ENCODE results near the gene BASP1. TPM values are rescaled to one million over a fixed set of nuclear protein-coding genes. Genes with fewer than 3 reads are reported as not detected.

The BASP1 gene
- total RNA-seq, 5 donors from 2014 or later (not counting 1 experiment from before 2014, with no cell fraction given), result 0.47 to 4.6 (median 2.2) TPM

DNA sequence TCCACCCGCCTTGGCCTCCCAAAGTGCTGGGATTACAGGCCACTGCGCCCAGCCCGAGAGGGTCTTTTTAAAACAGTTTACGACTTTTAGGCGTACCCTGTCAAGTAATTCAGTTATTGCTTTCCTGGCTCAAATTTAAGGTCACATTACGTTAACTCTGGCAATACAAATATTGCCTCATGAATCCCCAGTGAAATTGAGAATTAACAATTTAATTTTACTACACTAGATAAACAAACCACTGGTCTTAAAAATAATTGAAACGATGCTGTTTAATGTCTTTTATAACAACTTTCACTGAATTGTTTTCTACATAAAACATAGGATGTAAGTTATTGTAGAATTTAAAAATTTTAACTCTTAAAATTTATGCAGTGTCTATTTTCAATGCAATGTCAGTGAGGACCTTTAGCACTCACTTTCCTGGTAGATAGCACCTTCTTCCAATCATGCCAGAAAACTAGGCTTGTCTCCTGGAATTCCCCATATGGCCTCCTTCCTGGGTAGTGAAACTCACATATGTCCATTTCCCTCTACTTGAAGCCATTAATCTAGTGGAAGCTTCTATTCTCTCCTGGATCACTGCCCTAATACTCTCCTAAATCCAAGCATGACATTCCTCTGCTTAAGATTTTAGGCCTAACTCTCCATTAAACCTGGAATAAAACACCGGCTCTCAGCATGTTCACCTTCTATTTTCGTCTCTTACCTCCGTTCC, 13.5 kb downstream of the BASP1 start:
- Mint-ChIP-seq H3K27me3 (peaks cover 2 to 19% of the 10 kb centered on the region in 2 donors), H3K4me1 (no peaks in the 10 kb centered on the region), H3K36me3 (no peaks in the 10 kb centered on the region), H3K4me3 (no peak overlapping the region), H3K27ac (no peak overlapping the region), H3K9me3 (peaks cover 0 to 4% (median 0%) of the 10 kb centered on the region in 3 donors)
- ATAC-seq (replicated peaks in 1 of 4) (no peak), DNase-seq (no peak)
- WGBS (ENCODE audit: insufficient coverage), result 91% methylated on average over 8 of the region's 10 CpGs
- no peaks in the 10 kb centered on the region for H3K36me3 ChIP-seq (ENCODE audit: control insufficient read depth in 2 of 2, extremely low read depth in 1 of 2, insufficient read depth in 1 of 2, low read length in 1 of 2)
- no peak overlapping the region for H3K4me3 ChIP-seq (ENCODE audit: control insufficient read depth in 1 of 2, extremely low read depth in 1 of 2, low read length in 1 of 2)
- CTCF ChIA-PET, result no interaction called here
- H3K9me3 ChIP-seq, result no peaks in the 10 kb centered on the region
- no peaks in the 10 kb centered on the region for H3K4me1 ChIP-seq (ENCODE audit: control insufficient read depth in 1 of 2, extremely low read depth in 1 of 2, insufficient read depth in 2 of 2, low read length in 2 of 2)
- POLR2A ChIA-PET, result no interaction called here
- no peak overlapping the region for H3K27ac ChIP-seq (ENCODE audit: low read length)
- no peaks in the 10 kb centered on the region for H3K27me3 ChIP-seq (replicated peaks in 1 of 2; ENCODE audit: control insufficient read depth in 2 of 2, extremely low read depth in 1 of 2, insufficient read depth in 2 of 2, low read length in 1 of 2)

DNA sequence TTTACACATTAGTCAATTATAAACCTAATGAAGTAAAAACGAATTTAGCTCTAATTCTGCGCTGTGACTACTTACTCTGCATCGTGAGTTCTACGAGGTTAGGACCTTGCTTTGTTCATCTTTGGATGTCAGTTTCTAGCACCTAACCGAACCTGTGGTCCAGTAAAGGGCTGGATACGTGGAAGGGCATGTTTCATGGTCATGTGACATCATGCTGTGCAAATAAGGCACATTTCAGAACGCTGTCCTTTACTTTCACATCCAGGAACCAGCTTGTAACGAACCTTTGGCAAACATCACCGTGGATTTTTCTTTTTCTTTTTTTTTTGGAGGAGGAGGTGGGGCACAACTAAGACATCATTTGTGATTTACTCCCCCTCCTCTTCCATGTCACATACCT, 15.0 kb downstream of the BASP1 start:
- Mint-ChIP-seq H3K4me1 (no peaks in the 10 kb centered on the region), H3K9me3 (peaks cover 0 to 4% (median 0%) of the 10 kb centered on the region in 3 donors), H3K4me3 (no peak overlapping the region), H3K27ac (no peak overlapping the region), H3K27me3 (peaks cover 2 to 19% of the 10 kb centered on the region in 2 donors), H3K36me3 (no peaks in the 10 kb centered on the region)
- Histone ChIP-seq H3K36me3 (ENCODE audit: control insufficient read depth in 2 of 2, extremely low read depth in 1 of 2, insufficient read depth in 1 of 2, low read length in 1 of 2) (no peaks in the 10 kb centered on the region), H3K27ac (ENCODE audit: low read length) (no peak overlapping the region), H3K9me3 (no peaks in the 10 kb centered on the region), H3K4me3 (ENCODE audit: control insufficient read depth in 1 of 2, extremely low read depth in 1 of 2, low read length in 1 of 2) (no peak overlapping the region), H3K27me3 (replicated peaks in 1 of 2; ENCODE audit: control insufficient read depth in 2 of 2, extremely low read depth in 1 of 2, insufficient read depth in 2 of 2, low read length in 1 of 2) (no peaks in the 10 kb centered on the region), H3K4me1 (ENCODE audit: control insufficient read depth in 1 of 2, extremely low read depth in 1 of 2, insufficient read depth in 2 of 2, low read length in 2 of 2) (no peaks in the 10 kb centered on the region)
- ATAC-seq (replicated peaks in 1 of 4), result no peak
- ChIA-PET POLR2A (no interaction called here), CTCF (interaction anchor here in 1 of 2 donors (1.3 kb wide), 1 partner anchor 9 kb away, joined by 3 read pairs; no protein-coding TSS in a partner anchor)
- DNase-seq, result no peak
- WGBS (ENCODE audit: insufficient coverage), result 75% methylated on average over 6 of the region's 9 CpGs

DNA sequence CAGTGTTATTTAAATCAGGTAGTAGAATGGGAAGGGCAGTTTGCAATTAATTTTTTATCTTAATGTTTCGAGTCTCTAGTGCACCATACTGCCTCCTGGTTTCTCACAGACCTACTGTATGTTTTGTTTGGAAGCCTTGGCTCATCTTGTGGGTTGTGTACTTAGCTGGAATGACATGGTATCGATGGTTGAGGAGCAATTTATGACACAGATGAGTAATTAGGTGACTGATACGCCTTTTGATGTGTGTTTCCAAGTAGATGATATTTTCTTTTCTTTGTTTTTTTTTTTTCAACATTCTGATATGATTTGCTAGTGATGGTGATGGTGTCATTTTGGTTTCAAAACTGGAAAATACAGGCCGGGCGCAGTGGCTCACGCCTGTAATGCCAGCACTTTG, 16.1 kb downstream of the BASP1 start:
- DNase-seq, result no peak
- Mint-ChIP-seq H3K4me1 (no peaks in the 10 kb centered on the region), H3K36me3 (no peaks in the 10 kb centered on the region), H3K4me3 (no peak overlapping the region), H3K9me3 (peaks cover 0 to 4% (median 0%) of the 10 kb centered on the region in 3 donors), H3K27ac (no peak overlapping the region), H3K27me3 (peaks cover 2 to 18% of the 10 kb centered on the region in 2 donors)
- H3K4me3 ChIP-seq (ENCODE audit: control insufficient read depth in 1 of 2, extremely low read depth in 1 of 2, low read length in 1 of 2), result no peak overlapping the region
- no peaks in the 10 kb centered on the region for H3K27me3 ChIP-seq (replicated peaks in 1 of 2; ENCODE audit: control insufficient read depth in 2 of 2, extremely low read depth in 1 of 2, insufficient read depth in 2 of 2, low read length in 1 of 2)
- ATAC-seq (replicated peaks in 1 of 4), result no peak
- ChIA-PET POLR2A (no interaction called here), CTCF (interaction anchor here in 1 of 2 donors (1.3 kb wide), 1 partner anchor 10 kb away, joined by 3 read pairs; no protein-coding TSS in a partner anchor)
- no peaks in the 10 kb centered on the region for H3K9me3 ChIP-seq
- 80% methylated on average over 1 of the region's 6 CpGs for WGBS (ENCODE audit: insufficient coverage)
- H3K4me1 ChIP-seq (ENCODE audit: control insufficient read depth in 1 of 2, extremely low read depth in 1 of 2, insufficient read depth in 2 of 2, low read length in 2 of 2), result no peaks in the 10 kb centered on the region
- H3K36me3 ChIP-seq (ENCODE audit: control insufficient read depth in 2 of 2, extremely low read depth in 1 of 2, insufficient read depth in 1 of 2, low read length in 1 of 2), result no peaks in the 10 kb centered on the region
- no peak overlapping the region for H3K27ac ChIP-seq (ENCODE audit: low read length)

DNA sequence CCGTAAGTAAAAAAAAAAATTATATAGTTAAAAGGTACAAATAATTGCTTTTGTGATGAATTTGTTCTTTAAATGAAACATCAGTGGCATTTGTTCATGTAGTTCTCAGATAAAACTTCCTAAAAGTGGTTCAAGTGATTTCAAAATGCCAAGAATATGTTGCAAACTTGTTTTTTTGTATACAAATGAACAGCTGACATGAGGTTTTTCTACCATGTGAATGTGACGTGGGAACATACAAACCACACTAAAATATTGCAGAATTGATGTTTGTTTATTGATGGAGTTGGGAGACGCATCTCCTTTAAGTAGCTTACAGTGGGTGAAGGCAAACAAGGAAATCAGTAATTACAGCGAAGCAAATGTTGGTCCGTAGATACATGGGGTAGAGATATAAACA, 16.9 kb downstream of the BASP1 start:
- no peak overlapping the region for H3K4me3 ChIP-seq (ENCODE audit: control insufficient read depth in 1 of 2, extremely low read depth in 1 of 2, low read length in 1 of 2)
- no peaks in the 10 kb centered on the region for H3K4me1 ChIP-seq (ENCODE audit: control insufficient read depth in 1 of 2, extremely low read depth in 1 of 2, insufficient read depth in 2 of 2, low read length in 2 of 2)
- no CpG with 5 or more reads among the region's 5 CpGs for WGBS (ENCODE audit: insufficient coverage)
- ATAC-seq (replicated peaks in 1 of 4) (no peak), DNase-seq (no peak)
- no peaks in the 10 kb centered on the region for H3K9me3 ChIP-seq
- Mint-ChIP-seq H3K4me1 (no peaks in the 10 kb centered on the region), H3K9me3 (peaks cover 0 to 4% (median 0%) of the 10 kb centered on the region in 3 donors), H3K4me3 (no peak overlapping the region), H3K27ac (no peak overlapping the region), H3K27me3 (peaks cover 2 to 9% of the 10 kb centered on the region in 2 donors), H3K36me3 (no peaks in the 10 kb centered on the region)
- H3K36me3 ChIP-seq (ENCODE audit: control insufficient read depth in 2 of 2, extremely low read depth in 1 of 2, insufficient read depth in 1 of 2, low read length in 1 of 2), result no peaks in the 10 kb centered on the region
- POLR2A ChIA-PET, result interaction anchor here in 1 of 2 donors (0.5 kb wide), 1 partner anchor 219 kb away, joined by 7 read pairs; no protein-coding TSS in a partner anchor
- H3K27ac ChIP-seq (ENCODE audit: low read length), result no peak overlapping the region
- CTCF ChIA-PET, result no interaction called here
- no peaks in the 10 kb centered on the region for H3K27me3 ChIP-seq (replicated peaks in 1 of 2; ENCODE audit: control insufficient read depth in 2 of 2, extremely low read depth in 1 of 2, insufficient read depth in 2 of 2, low read length in 1 of 2)

DNA sequence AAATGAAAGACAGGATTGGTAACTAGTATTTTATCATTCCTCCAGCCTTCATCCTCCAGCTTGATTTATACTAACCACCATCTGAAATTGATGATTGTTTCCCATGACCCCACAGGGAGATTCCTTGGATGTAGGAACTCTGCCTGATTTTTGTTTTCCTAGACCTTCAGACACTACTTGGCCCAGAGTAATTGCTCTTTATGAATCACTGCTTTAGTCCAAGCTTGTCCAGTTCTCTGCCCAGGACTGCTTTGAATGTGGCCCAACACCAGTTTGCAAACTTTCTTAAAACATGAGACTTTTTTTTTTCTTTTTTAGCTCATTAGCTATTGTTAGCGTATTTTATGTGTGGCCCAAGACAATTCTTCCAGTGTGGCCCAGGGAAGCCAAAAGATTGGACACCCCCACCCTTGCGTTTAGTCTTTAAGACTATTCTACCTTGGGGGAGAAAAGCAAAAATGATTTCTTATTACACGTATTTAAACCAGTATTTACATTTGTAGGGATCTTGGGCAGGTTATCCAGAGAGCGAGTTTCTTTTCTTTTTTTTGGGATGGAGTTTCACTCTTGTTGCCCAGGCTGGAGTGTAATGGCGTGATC, 18.4 kb downstream of the BASP1 start:
- Mint-ChIP-seq H3K4me3 (no peak overlapping the region), H3K9me3 (peaks cover 0 to 4% (median 0%) of the 10 kb centered on the region in 3 donors), H3K27me3 (peaks cover 0 to 4% of the 10 kb centered on the region in 2 donors), H3K27ac (no peak overlapping the region), H3K4me1 (no peaks in the 10 kb centered on the region), H3K36me3 (no peaks in the 10 kb centered on the region)
- WGBS (ENCODE audit: insufficient coverage), result 70% methylated on average over 2 of the region's 5 CpGs
- Histone ChIP-seq H3K4me3 (ENCODE audit: control insufficient read depth in 1 of 2, extremely low read depth in 1 of 2, low read length in 1 of 2) (no peak overlapping the region), H3K36me3 (ENCODE audit: control insufficient read depth in 2 of 2, extremely low read depth in 1 of 2, insufficient read depth in 1 of 2, low read length in 1 of 2) (no peaks in the 10 kb centered on the region), H3K4me1 (ENCODE audit: control insufficient read depth in 1 of 2, extremely low read depth in 1 of 2, insufficient read depth in 2 of 2, low read length in 2 of 2) (no peaks in the 10 kb centered on the region), H3K27ac (ENCODE audit: low read length) (no peak overlapping the region), H3K27me3 (replicated peaks in 1 of 2; ENCODE audit: control insufficient read depth in 2 of 2, extremely low read depth in 1 of 2, insufficient read depth in 2 of 2, low read length in 1 of 2) (no peaks in the 10 kb centered on the region), H3K9me3 (no peaks in the 10 kb centered on the region)
- POLR2A ChIA-PET, result interaction anchor here in 1 of 2 donors (0.7 kb wide), 1 partner anchor 19 kb away, joined by 4 read pairs; no protein-coding TSS in a partner anchor
- CTCF ChIA-PET, result no interaction called here
- ATAC-seq (replicated peaks in 1 of 4) (no peak), DNase-seq (no peak)

DNA sequence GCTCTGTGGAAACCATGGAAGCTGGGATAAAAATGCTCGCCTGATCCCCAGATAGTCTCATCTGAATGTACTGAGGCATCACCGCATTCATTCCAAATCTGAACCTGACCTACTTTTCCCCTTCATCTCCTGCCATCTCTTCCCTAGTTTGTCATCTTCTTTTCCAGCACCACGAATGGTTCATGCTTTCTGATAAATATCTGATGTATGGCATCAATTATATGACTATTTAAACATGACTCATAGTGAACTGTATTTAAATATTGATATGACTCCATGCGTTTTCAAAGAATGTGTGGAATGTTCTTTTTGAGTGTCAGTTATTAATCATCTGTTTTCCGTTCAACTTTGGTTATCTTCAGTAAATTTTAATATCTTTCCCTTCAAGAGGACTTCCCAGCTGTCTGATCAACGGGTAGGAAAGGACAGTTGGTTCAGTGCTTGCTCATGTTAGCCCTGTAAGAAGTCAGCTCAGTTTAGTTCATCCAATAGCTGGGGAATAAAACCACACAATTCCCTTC, 21.1 kb downstream of the BASP1 start:
- POLR2A ChIA-PET, result interaction anchor here in 1 of 2 donors (0.7 kb wide), 1 partner anchor 17 kb away, joined by 5 read pairs; no protein-coding TSS in a partner anchor
- peaks cover 0 to 4% of the 10 kb centered on the region in 2 donors for H3K27me3 Mint-ChIP-seq
- Histone ChIP-seq H3K27me3 (replicated peaks in 1 of 2; ENCODE audit: control insufficient read depth in 2 of 2, extremely low read depth in 1 of 2, insufficient read depth in 2 of 2, low read length in 1 of 2) (no peaks in the 10 kb centered on the region), H3K4me3 (ENCODE audit: control insufficient read depth in 1 of 2, extremely low read depth in 1 of 2, low read length in 1 of 2) (no peak overlapping the region), H3K4me1 (ENCODE audit: control insufficient read depth in 1 of 2, extremely low read depth in 1 of 2, insufficient read depth in 2 of 2, low read length in 2 of 2) (no peaks in the 10 kb centered on the region), H3K9me3 (no peaks in the 10 kb centered on the region), H3K27ac (ENCODE audit: low read length) (no peak overlapping the region), H3K36me3 (ENCODE audit: control insufficient read depth in 2 of 2, extremely low read depth in 1 of 2, insufficient read depth in 1 of 2, low read length in 1 of 2) (no peaks in the 10 kb centered on the region)
- H3K36me3 Mint-ChIP-seq, result no peaks in the 10 kb centered on the region
- H3K9me3 Mint-ChIP-seq, result no peaks in the 10 kb centered on the region
- WGBS (ENCODE audit: insufficient coverage), result no CpG with 5 or more reads among the region's 6 CpGs
- ATAC-seq (replicated peaks in 1 of 4) (no peak), DNase-seq (no peak)
- CTCF ChIA-PET, result no interaction called here
- no peak overlapping the region for H3K27ac Mint-ChIP-seq
- H3K4me3 Mint-ChIP-seq, result no peak overlapping the region
- no peaks in the 10 kb centered on the region for H3K4me1 Mint-ChIP-seq

Data from T-cell (primary cell).